Pancreas (tissue), 10 donors: ENCODE results near the gene MAPK10. TPM values are rescaled to one million over a fixed set of nuclear protein-coding genes. Genes with fewer than 3 reads are reported as not detected.

Source experiments
- ATAC-seq, 4 donors: fragments of 200-7000 bp; cut with Tn5 transposase; one replicate each; pipeline versions ENCODE4 v1.8.0 to v1.9.1; 2020; ENCODE audit warnings: mild to moderate bottlenecking in 4 of 4, moderate library complexity in 4 of 4
- DNase-seq, 6 donors: peaks; one replicate each; pipeline ENCODE4 v3.0.0-alpha.2; 2020
- FAIRE-seq: peaks from 2 replicates; lab custom pipeline; 2012; peaks lifted over from hg19 to GRCh38; lab: Jason Lieb, UNC
- H3K27ac ChIP-seq, 4 donors: fragments of 200-600 bp; sonication (generic); 1 replicate in 3 of 4; 2 replicates in 1 of 4; pipeline versions ENCODE4 v1.5.0 to v1.8.0; 2020
- H3K27me3 ChIP-seq, 4 donors: fragments of 200-600 bp; one replicate each; pipeline ENCODE4 v1.8.0; 2021
- H3K36me3 ChIP-seq, 3 donors: fragments of 200-600 bp; sonication (generic) in 1 of 3; one replicate each; pipeline versions ENCODE4 v1.5.0 to v1.8.0; 2020 to 2021
- H3K4me1 ChIP-seq, 3 donors: fragments of 200-600 bp; one replicate each; pipeline ENCODE4 v1.8.0; 2021
- H3K4me3 ChIP-seq, 4 donors: fragments of 200-600 bp; sonication (generic) in 2 of 4; one replicate each; pipeline versions ENCODE4 v1.5.0 to v1.8.0; 2020 to 2021
- H3K9me3 ChIP-seq, 4 donors: fragments of 200-600 bp; one replicate each; pipeline ENCODE4 v1.8.0; 2021
- WGBS, 2 donors: extraction: QIAGEN DNeasy Blood & Tissue Kit; methylation state at CpG; one replicate each; pipeline ENCODE4 v1.1.7; 2013; 5-methylcytosine and 5-hydroxymethylcytosine counted together
- intact Hi-C, 3 donors: fragments of 100-400 bp; cut with DNase I; formaldehyde crosslinking; loops; one replicate each; pipeline versions ENCODE4 v1.11.1 to v1.14.2; 2022
- polyA plus RNA-seq, 2 donors: library from polyadenylated mRNA; stranded (reverse); fragments of 200-250 nt; gene quantifications; one replicate each; pipeline ENCODE4 v1.2.3, GENCODE V29; 2013
- total RNA-seq, 6 donors: library from RNA; stranded (reverse); fragmentation: NEBNext Ultra II Directional in 4 of 6; extraction: Animal tissue kit (Norgen Biotek cat#: 25700) in 4 of 6; gene quantifications; one replicate each; pipeline versions ENCODE4 v1.2.1 to v1.2.4, GENCODE V29; 2021 to 2023
- TF ChIP-seq, protein P1 (sequence below), 4 donors: fragments of 200-600 bp; sonication (generic) in 3 of 4; IDR thresholded peaks; one replicate each; pipeline versions ENCODE4 v1.5.0 to v1.8.0; 2021; ENCODE audit warnings: antibody characterized with exemption in 4 of 4
- donor health status: healthy with polysubstance abuse.
- donor health status: DM: no; HTN: no; CAD: no; lungs with moderate emphysema.
- donor health status: DM: no; HTN: no; CAD: no.
- donor health status: control.
- donor health status: control.
- donor health status: Bipolar disorder and iron deficiency.
- donor health status: DM: yes; HTN: yes; CAD: no.
- donor health status: DM: no; HTN: no; CAD: no.
- donor health status: DM: no; HTN: no; CAD: no.
- donor health status: DM: yes; HTN: yes; CAD: no.

Gene MAPK10
- total and polyA plus RNA-seq, 8 donors: 5.1 to 20.7 (median 9.9) TPM

DNA sequence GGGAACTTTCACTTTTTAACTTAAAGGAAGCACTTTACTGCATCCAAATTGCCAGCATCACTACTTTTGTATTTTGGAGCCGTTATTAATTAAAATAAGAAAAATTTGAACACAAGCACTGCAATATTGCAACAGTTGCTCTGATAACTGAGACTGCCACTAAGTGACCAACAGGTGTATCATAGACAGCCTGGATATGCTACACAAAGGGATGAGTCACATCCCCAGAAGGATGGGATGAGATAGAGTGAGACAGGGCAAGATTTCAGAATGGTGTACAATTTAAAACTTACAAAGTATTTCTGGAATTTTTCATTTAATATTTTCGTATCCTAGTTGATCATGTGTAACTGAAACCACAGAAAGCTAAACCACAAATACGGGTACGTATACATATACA is 204.1 kb downstream of the MAPK10 start:
- no peak for FAIRE-seq
- H3K27ac ChIP-seq: no peak overlapping the region
- ATAC-seq: no peak
- H3K9me3 ChIP-seq: no peaks in the 10 kb centered on the region
- H3K36me3 ChIP-seq: no peaks in the 10 kb centered on the region
- DNase-seq: no peak
- H3K27me3 ChIP-seq: no peaks in the 10 kb centered on the region
- TF ChIP-seq, protein P1, sequence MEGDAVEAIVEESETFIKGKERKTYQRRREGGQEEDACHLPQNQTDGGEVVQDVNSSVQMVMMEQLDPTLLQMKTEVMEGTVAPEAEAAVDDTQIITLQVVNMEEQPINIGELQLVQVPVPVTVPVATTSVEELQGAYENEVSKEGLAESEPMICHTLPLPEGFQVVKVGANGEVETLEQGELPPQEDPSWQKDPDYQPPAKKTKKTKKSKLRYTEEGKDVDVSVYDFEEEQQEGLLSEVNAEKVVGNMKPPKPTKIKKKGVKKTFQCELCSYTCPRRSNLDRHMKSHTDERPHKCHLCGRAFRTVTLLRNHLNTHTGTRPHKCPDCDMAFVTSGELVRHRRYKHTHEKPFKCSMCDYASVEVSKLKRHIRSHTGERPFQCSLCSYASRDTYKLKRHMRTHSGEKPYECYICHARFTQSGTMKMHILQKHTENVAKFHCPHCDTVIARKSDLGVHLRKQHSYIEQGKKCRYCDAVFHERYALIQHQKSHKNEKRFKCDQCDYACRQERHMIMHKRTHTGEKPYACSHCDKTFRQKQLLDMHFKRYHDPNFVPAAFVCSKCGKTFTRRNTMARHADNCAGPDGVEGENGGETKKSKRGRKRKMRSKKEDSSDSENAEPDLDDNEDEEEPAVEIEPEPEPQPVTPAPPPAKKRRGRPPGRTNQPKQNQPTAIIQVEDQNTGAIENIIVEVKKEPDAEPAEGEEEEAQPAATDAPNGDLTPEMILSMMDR (IDR thresholded peaks at IDR 0.05): no peak
- H3K4me1 ChIP-seq: no peaks in the 10 kb centered on the region
- intact Hi-C loops: no loop called here
- no peak overlapping the region for H3K4me3 ChIP-seq
- 77 to 88% methylated on average over 4 of the region's 4 CpGs for WGBS, 2 donors

DNA sequence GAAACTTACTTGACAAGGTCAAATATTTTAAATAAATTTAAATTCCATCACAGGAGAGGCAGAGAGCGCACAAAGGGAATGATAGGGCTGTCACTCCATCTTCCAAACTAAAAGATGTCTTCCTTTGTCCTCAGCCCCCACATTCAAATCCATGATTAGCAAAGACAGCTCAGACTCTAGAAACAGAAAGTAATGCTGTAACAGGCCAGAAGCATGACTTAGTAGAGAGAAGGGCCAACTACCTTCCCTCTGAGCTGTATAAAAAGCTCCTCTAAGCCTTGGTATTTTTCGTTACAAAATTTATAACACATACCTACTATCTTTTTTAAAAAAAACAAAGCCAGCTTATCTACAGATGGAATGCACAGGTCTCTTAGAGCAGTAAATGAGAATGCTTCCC is 207.4 kb downstream of the MAPK10 start:
- WGBS, 2 donors: 70 to 80% methylated on average over 2 of the region's 2 CpGs
- Histone ChIP-seq H3K4me3 (no peak overlapping the region), H3K36me3 (no peaks in the 10 kb centered on the region), H3K4me1 (no peaks in the 10 kb centered on the region), H3K27ac (no peak overlapping the region), H3K9me3 (no peaks in the 10 kb centered on the region), H3K27me3 (no peaks in the 10 kb centered on the region)
- no peak for ATAC-seq
- TF ChIP-seq, protein P1 (IDR thresholded peaks at IDR 0.05): no peak
- DNase-seq: no peak
- intact Hi-C loops: no loop called here
- FAIRE-seq: no peak

DNA sequence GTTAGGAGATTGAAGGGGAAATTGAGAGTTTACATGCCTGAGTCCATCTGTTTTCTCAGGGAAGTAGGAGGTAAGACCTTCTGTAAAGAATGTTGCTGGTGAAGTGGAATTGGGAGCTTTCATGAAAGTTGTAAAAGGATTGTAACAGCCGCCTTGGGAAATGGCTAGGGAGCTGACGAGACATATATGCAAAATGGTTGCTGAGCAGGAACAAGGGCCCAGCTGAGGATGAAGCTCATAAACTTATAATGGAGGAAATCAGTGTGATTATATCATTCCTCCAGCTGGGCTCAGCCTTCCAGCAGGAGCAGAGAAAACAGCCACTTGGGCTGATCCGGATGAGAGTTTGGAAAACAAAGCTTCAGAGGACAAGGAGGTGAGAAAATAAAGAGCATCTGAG is 208.7 kb downstream of the MAPK10 start:
- FAIRE-seq: no peak
- intact Hi-C loops: no loop called here

DNA sequence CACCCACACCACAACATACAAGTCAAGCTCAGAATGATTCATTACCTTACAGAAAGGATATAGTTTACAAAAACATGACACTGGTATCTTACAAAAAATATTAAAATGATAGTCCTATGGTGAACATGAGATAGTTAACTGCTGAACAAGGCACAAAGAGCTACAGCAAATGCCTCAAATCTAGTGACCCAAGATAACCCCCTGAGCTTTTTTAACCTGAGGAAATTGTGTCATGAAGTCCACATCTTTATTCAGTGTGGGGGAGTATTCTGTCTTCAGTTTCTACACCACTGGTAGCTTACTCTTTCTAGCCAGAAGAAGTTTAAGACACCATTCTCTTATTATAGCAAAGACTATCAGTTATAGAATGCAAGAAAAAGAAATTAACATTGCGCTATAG is 218.7 kb downstream of the MAPK10 start:
- TF ChIP-seq, protein P1 (IDR thresholded peaks at IDR 0.05): no peak
- 97 to 100% methylated on average over 1 of the region's 1 CpG for WGBS, 2 donors
- Histone ChIP-seq H3K36me3 (no peaks in the 10 kb centered on the region), H3K27ac (no peak overlapping the region), H3K4me3 (no peak overlapping the region), H3K4me1 (no peaks in the 10 kb centered on the region), H3K9me3 (no peaks in the 10 kb centered on the region), H3K27me3 (no peaks in the 10 kb centered on the region)
- FAIRE-seq: no peak
- no peak for ATAC-seq
- intact Hi-C loops: no loop called here
- no peak for DNase-seq

More for the DNA sequence above, 208.7 kb downstream of the MAPK10 start:
- no peak for DNase-seq
- 79 to 86% methylated on average over 3 of the region's 3 CpGs for WGBS, 2 donors
- no peak overlapping the region for H3K27ac ChIP-seq
- no peaks in the 10 kb centered on the region for H3K27me3 ChIP-seq
- ATAC-seq: no peak
- H3K4me1 ChIP-seq: no peaks in the 10 kb centered on the region
- no peak overlapping the region for H3K4me3 ChIP-seq
- no peaks in the 10 kb centered on the region for H3K36me3 ChIP-seq
- TF ChIP-seq, protein P1 (IDR thresholded peaks at IDR 0.05): no peak
- H3K9me3 ChIP-seq: no peaks in the 10 kb centered on the region

DNA sequence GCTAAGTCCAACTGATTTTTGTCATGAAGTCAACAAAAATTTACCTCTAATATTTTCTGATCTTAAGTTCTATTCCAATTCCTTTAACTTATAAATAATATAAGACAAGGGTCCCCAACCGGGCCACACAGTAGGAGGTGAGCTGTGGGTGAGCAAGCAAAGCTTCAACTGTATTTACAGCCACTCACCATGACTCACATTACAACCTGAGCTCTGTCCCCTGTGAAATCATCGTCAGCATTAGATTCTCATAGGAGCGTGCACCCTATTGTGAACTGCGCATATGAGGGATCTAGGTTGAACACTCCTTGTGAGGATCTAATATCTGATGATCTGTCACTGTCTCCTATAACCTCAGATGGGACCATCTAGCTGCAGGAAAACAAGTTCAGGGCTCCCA is 227.4 kb downstream of the MAPK10 start:
- no peaks in the 10 kb centered on the region for H3K9me3 ChIP-seq
- no peaks in the 10 kb centered on the region for H3K27me3 ChIP-seq
- 85 to 94% methylated on average over 4 of the region's 4 CpGs for WGBS, 2 donors
- no peak for DNase-seq
- H3K36me3 ChIP-seq: no peaks in the 10 kb centered on the region
- no peak for FAIRE-seq
- H3K27ac ChIP-seq: no peak overlapping the region
- no peaks in the 10 kb centered on the region for H3K4me1 ChIP-seq
- intact Hi-C loops: no loop called here
- no peak for ATAC-seq
- H3K4me3 ChIP-seq: no peak overlapping the region
- TF ChIP-seq, protein P1 (IDR thresholded peaks at IDR 0.05): no peak
